Memory B cell (primary cell): ENCODE measurements around the gene NOTCH3.

Experiments used
- ATAC-seq: fragments of 150-1000 bp; cut with Tn5 transposase; 2 replicates; pipeline ENCODE4 v1.10.0; 2021; ENCODE audit warnings: low read depth, mild to moderate bottlenecking, moderate library complexity
- DNase-seq, 2 donors: peaks; one replicate each; pipeline ENCODE4 v3.0.0; 2022; ENCODE audit warnings: low spot score in 2 of 2
- H3K27ac Mint-ChIP-seq: one replicate; pipeline ENCODE4 v1.8.0; 2022; ENCODE audit warnings: mild to moderate bottlenecking, moderate library complexity, mixed read lengths
- H3K27me3 Mint-ChIP-seq: one replicate; pipeline ENCODE4 v1.8.0; 2022; ENCODE audit warnings: mixed read lengths
- H3K36me3 Mint-ChIP-seq: one replicate; pipeline ENCODE4 v1.8.0; 2022; ENCODE audit warnings: mild to moderate bottlenecking, mixed read lengths
- H3K4me1 Mint-ChIP-seq: one replicate; pipeline ENCODE4 v1.8.0; 2022; ENCODE audit warnings: mixed read lengths
- H3K4me3 Mint-ChIP-seq: one replicate; pipeline ENCODE4 v1.8.0; 2022; ENCODE audit warnings: mild to moderate bottlenecking, moderate library complexity, mixed read lengths
- H3K9me3 Mint-ChIP-seq: one replicate; pipeline ENCODE4 v1.8.0; 2022; ENCODE audit warnings: mixed read lengths

The NOTCH3 gene

DNA sequence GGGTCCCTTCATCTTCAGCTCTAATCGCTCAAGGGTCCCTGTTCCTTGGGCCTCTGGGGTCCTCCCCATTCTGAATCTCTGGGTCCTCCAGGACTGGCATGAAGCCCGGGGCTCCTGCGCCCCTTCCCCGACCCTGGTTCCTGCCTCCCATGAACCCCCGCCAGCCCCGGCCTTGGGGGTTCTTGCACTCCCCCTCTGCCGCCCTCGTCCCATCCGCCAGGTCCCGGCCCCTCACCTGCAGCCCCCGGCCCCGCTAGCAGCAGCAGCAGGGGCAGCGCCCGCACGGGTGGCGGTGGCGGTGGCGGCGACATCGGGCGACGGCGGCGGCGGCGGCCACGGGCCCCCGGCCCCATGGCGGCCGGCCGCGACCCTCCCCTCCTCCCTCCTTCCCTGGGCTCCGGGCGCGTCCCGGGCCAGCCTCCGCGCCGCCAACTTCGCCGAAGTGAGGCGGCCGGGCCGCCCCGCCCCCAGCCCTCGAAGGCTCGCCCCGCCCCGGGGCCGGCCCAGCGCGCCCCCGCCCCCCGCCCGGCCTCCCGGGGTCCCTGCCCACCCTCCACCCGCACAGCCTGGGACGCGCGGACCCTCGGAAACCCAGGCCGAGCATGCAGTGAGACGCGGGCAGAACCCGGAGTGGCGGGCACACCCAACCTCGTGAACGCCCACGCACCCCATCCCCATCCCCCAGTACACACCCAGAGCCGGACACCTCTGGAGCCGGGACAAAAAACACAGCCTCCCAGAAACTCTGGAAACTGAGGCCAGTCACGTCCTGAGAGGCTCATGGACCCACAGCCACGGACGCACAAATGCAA, at the start of gene NOTCH3:
Gene NOTCH3 (minus strand): TSS at position 443 of the 812 bp plus-strand sequence. CDS start 90 bp downstream, at position 353.
- H3K4me1 Mint-ChIP-seq, result peaks cover 19% of the 10 kb centered on the region
- peaks cover 31% of the 10 kb centered on the region for H3K27me3 Mint-ChIP-seq
- peaks cover 5% of the 10 kb centered on the region for H3K36me3 Mint-ChIP-seq
- H3K27ac Mint-ChIP-seq, result no peak within 1 kb of the TSS
- no peak for DNase-seq
- H3K4me3 Mint-ChIP-seq, result peak within 1 kb of the TSS; percentile 45
- no peaks in the 10 kb centered on the region for H3K9me3 Mint-ChIP-seq
- ATAC-seq, result no peak

DNA sequence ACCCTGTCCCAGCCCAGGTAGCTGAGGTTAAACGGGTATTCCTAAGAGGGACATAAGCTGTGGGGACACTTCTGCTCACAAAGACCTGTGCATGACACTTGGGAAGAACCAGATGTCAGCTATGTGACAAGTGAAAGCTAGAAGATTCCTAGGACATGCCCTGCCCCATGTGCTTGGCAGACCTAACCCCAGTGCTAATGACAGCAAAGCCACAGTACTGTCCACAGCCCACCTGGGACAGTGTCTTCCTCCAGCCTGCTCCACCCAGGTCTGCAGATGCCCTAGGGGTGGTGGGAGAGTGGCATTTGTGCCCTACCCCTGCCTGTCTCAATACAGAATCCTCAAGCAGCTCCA, 49.8 kb upstream of the NOTCH3 start:
- DNase-seq (no peak), ATAC-seq (no peak)
- H3K4me1 Mint-ChIP-seq, result peaks cover 8% of the 10 kb centered on the region
- H3K36me3 Mint-ChIP-seq, result peaks cover 39% of the 10 kb centered on the region
- H3K9me3 Mint-ChIP-seq, result no peaks in the 10 kb centered on the region
- H3K27me3 Mint-ChIP-seq, result no peaks in the 10 kb centered on the region
- H3K4me3 Mint-ChIP-seq, result no peak overlapping the region
- H3K27ac Mint-ChIP-seq, result no peak overlapping the region

DNA sequence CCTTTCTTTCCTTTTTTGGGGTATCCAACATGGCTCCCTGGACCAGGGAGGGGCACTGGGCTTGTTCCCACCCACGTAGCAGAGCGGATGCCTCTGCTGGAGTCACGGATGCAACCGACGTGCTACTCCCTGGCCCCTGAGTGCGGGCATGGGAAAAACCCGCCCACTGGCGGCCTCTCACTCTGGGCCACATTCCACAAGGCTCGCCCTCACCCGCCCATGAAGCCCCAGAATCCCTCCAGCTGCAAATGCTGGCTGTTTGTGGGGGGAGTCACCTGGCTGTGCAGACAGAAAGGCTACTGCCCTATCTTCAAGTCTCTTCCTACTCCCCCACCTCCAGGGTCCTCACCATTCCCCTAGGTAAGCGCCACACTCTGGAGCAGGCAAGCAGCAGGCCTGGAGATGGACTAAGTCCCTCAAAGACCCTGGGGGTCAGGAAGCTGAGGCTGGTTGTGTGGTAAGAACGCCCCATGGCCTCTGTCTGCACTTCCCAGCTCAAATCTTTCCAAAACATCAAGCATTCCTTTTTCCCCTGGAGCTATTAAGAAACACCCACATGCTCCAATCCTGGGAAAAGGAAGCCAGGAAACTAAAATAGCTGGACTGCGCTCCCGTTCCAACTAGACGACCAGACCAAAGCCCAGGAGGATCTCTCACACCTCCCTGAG, 49.3 kb upstream of the NOTCH3 start:
- Mint-ChIP-seq H3K4me1 (peaks cover 8% of the 10 kb centered on the region), H3K36me3 (peaks cover 36% of the 10 kb centered on the region), H3K27me3 (no peaks in the 10 kb centered on the region), H3K27ac (no peak overlapping the region), H3K9me3 (no peaks in the 10 kb centered on the region), H3K4me3 (no peak overlapping the region)
- DNase-seq, result no peak
- ATAC-seq, result no peak

DNA sequence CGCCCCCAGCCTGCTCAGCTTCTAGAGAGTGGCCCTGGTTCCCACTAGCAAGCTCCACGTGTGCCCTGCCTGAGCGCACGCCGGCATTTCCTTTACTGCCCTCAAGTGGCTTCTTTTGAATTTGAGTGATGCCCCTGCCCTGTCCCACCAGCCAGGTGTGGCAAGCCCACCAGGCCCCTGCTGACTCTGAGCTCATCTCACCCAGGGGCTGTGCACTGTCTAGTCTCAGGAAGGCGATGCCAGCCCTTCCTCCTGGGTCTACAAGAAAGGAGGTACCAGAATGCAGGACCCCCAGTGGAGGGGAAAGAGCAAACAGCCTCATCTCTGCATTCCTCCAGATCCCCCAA, 48.7 kb upstream of the NOTCH3 start:
- Mint-ChIP-seq H3K4me1 (peaks cover 8% of the 10 kb centered on the region), H3K4me3 (no peak overlapping the region), H3K27ac (no peak overlapping the region), H3K9me3 (no peaks in the 10 kb centered on the region), H3K36me3 (peaks cover 36% of the 10 kb centered on the region), H3K27me3 (no peaks in the 10 kb centered on the region)
- ATAC-seq (no peak), DNase-seq (no peak)

DNA sequence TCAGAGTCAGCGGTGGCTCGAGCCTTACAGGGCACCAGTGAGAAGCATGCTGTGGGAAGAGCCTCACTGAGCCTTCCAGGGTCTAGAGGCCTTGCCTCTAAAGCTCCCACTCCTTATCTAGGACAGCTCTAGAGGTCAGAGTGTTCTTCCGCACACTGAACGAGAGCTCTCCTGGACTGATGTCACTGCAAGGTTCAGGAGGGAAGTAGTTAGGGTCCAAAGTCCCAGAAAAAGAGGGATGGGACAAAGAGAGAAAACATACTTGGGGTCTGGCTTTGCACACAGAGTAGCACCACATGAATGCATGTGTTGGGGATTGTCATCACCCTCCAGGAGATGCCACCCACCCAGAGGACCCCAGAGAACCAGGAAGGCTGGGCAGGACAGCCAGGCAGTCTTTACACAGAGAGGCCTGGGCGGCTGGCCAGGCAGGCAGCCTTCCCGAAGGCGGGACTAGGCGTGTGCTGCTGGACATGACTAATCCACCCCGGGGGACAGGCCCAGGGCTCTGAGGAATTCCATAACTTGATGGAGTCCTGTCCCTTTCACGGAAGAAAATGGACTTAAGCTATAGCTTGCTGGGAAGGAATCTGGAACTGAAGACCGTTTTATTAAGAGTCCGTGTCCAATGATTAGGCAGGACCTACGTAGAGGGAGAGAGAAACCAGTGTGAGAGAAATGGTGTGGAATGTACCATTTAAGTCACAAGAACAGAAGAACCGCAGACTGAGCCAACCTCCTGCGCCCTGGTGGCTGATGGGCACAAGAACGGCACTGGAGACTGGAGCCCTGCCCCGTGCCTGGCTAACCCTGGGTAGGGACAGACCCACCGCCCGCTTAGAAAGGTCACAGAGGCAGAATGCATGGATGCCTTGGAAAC, 48.1 kb upstream of the NOTCH3 start:
- no peaks in the 10 kb centered on the region for H3K27me3 Mint-ChIP-seq
- H3K9me3 Mint-ChIP-seq, result no peaks in the 10 kb centered on the region
- no peak overlapping the region for H3K4me3 Mint-ChIP-seq
- H3K27ac Mint-ChIP-seq, result no peak overlapping the region
- ATAC-seq (no peak), DNase-seq (no peak)
- peaks cover 36% of the 10 kb centered on the region for H3K36me3 Mint-ChIP-seq
- H3K4me1 Mint-ChIP-seq, result peaks cover 8% of the 10 kb centered on the region

DNA sequence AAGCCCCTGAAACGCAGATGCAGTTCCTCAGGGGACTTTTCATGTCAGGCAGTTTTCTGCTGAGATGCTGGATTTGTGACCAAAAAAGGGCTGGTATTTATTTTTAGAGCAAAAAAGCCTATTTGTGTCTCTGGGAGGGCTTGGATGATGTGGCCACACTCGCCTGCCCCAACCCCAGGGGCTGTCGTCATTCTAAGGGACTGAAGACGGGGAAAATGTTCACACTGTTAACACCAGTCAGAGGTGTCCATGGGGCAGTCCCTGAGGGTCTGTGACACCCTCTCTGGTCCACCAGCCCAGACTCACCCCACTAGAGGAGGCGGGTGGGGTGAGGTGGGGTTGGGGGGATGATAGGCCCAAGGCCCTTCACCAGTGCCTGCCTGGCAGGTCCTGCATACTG, 47.3 kb upstream of the NOTCH3 start:
- H3K36me3 Mint-ChIP-seq, result peaks cover 37% of the 10 kb centered on the region
- no peaks in the 10 kb centered on the region for H3K9me3 Mint-ChIP-seq
- H3K4me3 Mint-ChIP-seq, result no peak overlapping the region
- no peak overlapping the region for H3K27ac Mint-ChIP-seq
- H3K27me3 Mint-ChIP-seq, result no peaks in the 10 kb centered on the region
- ATAC-seq (no peak), DNase-seq (no peak)
- H3K4me1 Mint-ChIP-seq, result peaks cover 3% of the 10 kb centered on the region

DNA sequence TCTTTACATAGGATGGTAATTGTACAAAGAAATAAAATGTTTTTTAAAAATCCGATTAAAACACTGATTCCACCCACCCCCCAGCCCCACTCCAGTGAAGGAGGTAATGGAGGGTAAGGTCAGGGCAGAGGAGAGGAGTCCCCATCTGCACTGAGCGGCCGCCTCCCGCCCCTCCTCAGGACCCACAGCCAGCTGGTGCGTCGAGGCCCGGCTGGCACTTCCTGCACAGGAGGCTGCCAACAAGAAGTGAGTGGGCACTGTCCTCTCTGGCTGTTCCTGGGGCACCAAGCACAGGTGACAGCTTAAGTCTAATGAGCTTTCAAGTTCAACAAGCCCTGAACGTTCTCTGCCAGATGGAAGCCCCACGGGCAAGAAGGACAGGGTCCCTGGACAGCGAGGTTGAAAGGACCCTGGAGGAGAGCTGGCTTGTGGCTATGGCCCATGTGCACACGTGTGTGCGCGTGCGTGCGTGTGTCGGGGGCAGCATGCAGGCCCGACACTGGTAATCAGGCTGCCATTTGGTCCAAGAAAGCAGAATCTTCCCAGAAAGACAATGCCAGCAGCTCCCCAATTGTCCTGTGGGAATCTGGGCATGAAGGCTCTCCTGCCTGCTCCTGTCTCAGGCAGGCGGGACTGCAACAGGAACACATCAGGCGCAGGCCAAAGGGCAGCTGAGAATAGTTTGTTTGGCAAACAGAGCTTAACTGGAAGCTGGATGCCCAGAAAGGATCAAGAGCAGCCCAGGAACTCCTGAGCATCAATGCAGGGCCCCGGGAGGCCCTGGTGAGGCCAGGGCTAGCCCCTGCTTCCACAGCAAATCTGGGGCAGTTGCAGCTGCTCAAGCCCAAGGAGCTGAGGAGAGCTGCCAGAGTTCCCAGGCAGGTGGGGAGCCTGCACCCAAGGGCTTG, 46.6 kb upstream of the NOTCH3 start:
- no peak for ATAC-seq
- Mint-ChIP-seq H3K4me1 (peaks cover 3% of the 10 kb centered on the region), H3K36me3 (peaks cover 37% of the 10 kb centered on the region), H3K27me3 (no peaks in the 10 kb centered on the region), H3K9me3 (no peaks in the 10 kb centered on the region), H3K4me3 (no peak overlapping the region), H3K27ac (no peak overlapping the region)
- DNase-seq, result no peak

DNA sequence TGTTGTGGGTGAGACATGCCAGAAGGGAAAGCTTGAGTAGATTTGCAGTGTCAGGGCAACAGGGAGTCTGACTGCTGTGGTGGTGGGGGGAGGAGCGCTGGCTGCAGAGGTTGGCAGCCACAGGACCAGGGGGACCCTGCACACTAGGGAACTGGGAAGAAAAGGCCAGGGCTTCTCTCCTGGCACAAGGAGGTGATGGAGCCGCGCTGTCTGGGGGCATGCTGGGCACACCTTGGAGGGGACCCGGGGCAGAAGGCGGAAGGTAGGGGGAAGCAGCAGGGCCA, 45.3 kb upstream of the NOTCH3 start:
- no peak for DNase-seq
- Mint-ChIP-seq H3K27me3 (no peaks in the 10 kb centered on the region), H3K27ac (no peak overlapping the region), H3K36me3 (peaks cover 35% of the 10 kb centered on the region), H3K9me3 (no peaks in the 10 kb centered on the region), H3K4me1 (peaks cover 3% of the 10 kb centered on the region), H3K4me3 (no peak overlapping the region)
- no peak for ATAC-seq

DNA sequence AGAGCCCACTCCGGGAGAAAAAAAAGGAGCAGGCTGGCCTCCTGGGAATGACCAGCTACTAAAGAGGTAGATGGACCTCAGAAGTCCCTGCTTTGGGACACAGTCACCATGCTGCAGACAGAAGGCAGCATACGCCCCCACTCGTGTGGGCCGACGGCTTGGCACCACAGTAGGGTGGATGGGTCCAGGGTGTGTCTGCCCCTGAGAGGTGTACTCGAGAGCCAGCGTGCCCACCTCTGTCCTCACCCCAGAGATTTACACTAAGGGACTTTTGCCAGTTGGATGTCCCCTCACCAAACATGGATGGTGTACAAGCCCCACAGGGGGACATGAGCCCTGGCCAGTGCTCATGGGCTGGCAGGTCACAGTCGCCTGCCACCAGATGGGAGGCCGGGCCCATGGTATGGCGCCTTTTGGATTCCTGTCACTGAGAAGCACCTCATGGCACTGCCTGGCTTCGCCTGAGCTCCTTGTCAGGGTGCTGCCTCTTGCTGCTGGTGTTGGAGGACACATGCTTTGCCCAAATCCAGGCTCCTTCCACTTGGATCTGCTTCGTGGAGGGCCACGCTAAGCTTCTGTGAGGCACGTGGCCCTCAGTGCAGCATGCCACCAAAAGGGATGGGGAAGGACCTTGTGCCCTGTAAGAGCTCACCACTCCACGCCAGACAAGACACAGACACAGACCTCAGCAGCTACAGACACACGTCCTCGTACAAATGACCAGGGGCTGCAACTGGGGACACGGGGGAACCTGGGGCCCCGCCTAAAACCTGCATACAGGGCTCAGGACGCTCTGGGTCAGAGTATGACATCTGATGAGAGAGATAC, 44.8 kb upstream of the NOTCH3 start:
- ATAC-seq (no peak), DNase-seq (no peak)
- peaks cover 3% of the 10 kb centered on the region for H3K4me1 Mint-ChIP-seq
- H3K36me3 Mint-ChIP-seq, result peaks cover 38% of the 10 kb centered on the region
- H3K9me3 Mint-ChIP-seq, result no peaks in the 10 kb centered on the region
- H3K27ac Mint-ChIP-seq, result no peak overlapping the region
- H3K27me3 Mint-ChIP-seq, result no peaks in the 10 kb centered on the region
- H3K4me3 Mint-ChIP-seq, result no peak overlapping the region

DNA sequence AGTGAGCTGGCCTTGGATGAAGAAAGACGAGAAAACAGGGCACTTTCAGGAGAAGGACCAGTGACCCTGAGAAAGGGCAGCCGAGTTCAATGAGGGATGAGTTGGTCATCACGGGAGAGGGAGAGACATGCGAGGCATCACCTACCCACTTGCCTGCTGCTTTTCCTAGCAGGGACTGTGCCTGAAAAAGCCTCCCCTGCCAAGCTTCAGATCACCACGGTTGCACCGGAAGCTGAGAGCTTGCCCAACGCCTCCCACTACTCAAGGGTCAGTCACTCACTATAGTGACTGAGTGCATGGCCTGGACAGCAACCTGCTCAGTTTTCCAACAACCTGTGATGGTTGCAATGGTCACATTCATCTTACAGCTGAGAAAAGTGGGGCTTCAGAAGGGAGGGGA, 44.0 kb upstream of the NOTCH3 start:
- Mint-ChIP-seq H3K9me3 (no peaks in the 10 kb centered on the region), H3K27ac (no peak overlapping the region), H3K27me3 (no peaks in the 10 kb centered on the region), H3K4me3 (no peak overlapping the region), H3K4me1 (peaks cover 3% of the 10 kb centered on the region), H3K36me3 (peaks cover 39% of the 10 kb centered on the region)
- no peak for DNase-seq
- no peak for ATAC-seq

DNA sequence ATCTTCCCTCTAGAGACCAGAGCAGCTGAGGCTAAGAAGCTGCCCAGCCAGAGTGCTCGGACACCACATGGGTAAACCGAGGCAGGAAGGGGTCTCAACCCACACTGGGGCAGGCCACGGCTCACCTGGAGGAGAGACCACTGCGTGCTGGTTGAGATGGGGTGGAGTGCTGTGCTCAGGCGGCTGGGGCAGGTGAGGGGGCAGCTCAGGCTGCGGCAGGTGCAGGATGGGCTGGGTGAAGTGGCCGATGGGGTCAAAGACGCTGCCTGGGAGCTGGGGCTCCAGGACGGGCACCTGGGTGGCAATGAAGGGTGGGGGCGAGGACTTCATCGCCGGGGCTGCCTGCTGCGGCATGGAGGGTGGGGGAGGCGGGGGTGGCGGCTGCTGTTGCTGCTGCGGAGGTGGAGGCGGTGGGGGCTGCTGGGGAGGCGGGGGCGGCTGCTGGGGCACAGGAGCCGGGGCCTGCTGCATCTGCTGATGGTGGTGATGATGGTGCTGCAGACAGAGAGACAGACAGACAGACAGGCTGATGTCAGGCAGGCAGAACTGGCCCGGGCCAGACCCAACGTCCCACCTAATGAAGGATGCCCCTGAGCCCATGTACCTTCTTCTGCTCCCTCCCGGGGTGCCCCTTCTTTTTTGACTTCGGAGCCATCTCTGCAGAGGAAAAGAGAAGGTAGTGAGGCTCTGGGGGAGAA, 43.5 kb upstream of the NOTCH3 start:
- Mint-ChIP-seq H3K36me3 (peaks cover 40% of the 10 kb centered on the region), H3K4me3 (no peak overlapping the region), H3K9me3 (no peaks in the 10 kb centered on the region), H3K27me3 (no peaks in the 10 kb centered on the region), H3K4me1 (peaks cover 3% of the 10 kb centered on the region), H3K27ac (no peak overlapping the region)
- no peak for DNase-seq
- no peak for ATAC-seq

DNA sequence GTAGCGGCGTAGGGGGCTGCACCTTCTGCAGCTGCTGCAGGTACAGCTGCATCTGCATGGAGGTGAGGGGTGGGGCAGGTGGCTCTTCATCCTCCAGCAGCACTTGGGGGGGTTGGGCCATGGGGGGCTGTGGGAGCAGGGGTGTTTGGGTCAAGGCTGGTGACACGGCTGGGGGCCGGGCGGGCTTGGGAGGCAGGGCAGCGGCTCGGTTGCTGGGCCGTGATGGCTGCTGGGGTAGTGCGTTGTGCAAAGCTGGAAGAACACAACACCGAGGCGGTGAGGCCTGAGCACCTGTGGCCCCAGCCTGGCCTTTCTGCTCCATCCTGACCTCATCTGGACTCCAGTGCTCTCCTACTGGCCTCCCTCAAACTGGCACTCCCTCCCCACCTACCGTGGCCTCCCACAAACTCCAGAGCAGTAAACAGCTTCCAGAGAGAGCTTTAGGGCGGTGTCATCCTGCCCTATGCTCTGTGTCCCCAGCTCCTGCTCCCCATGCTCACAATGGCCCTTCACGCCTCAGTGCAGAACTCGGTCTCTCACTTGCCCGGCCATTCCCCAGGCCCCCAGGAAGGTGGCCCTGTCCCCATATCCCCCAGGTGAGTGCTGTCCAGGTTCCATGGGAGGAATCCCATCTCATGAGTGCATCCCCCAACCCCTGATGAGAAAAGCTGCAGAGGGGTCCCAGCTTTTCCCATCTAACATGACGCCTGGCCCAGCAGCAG, 42.6 kb upstream of the NOTCH3 start:
- H3K9me3 Mint-ChIP-seq, result no peaks in the 10 kb centered on the region
- ATAC-seq, result no peak
- H3K27ac Mint-ChIP-seq, result no peak overlapping the region
- peaks cover 38% of the 10 kb centered on the region for H3K36me3 Mint-ChIP-seq
- H3K4me3 Mint-ChIP-seq, result no peak overlapping the region
- no peaks in the 10 kb centered on the region for H3K27me3 Mint-ChIP-seq
- DNase-seq, result no peak
- H3K4me1 Mint-ChIP-seq, result peaks cover 3% of the 10 kb centered on the region
